NK-92 treated with Interleukin-12 subunit alpha and Interleukin-12 subunit beta, amount 100 ng/mL, for 24 hours (cell line): ENCODE results near the gene ARHGEF10L.

Experiments used
- DNase-seq: peaks from one replicate; lab custom pipeline; 2025; lab: John Stamatoyannopoulos, UW

The ARHGEF10L gene

GRCh38 chr1:17717594-17718535, 178.4 kb downstream of the ARHGEF10L start:
- no peak for DNase-seq

GRCh38 chr1:17719874-17720273, 180.4 kb downstream of the ARHGEF10L start:
- DNase-seq, result no peak

- no peak for DNase-seq
Measured at GRCh38 chr1:17721444-17721843, 181.9 kb downstream of the ARHGEF10L start.

- no peak for DNase-seq
Measured at GRCh38 chr1:17723684-17724083, 184.2 kb downstream of the ARHGEF10L start.

- DNase-seq, result no peak
Measured at GRCh38 chr1:17724150-17724549, 184.7 kb downstream of the ARHGEF10L start.

GRCh38 chr1:17725084-17725719, 185.7 kb downstream of the ARHGEF10L start:
- no peak for DNase-seq

GRCh38 chr1:17725811-17726582, 186.5 kb downstream of the ARHGEF10L start:
- no peak for DNase-seq

GRCh38 chr1:17728123-17728712, 188.7 kb downstream of the ARHGEF10L start:
- no peak for DNase-seq

GRCh38 chr1:17729248-17729647, 189.8 kb downstream of the ARHGEF10L start:
- no peak for DNase-seq

GRCh38 chr1:17729909-17730308, 190.4 kb downstream of the ARHGEF10L start:
- no peak for DNase-seq

- DNase-seq, result no peak
Measured at GRCh38 chr1:17731460-17731859, 192.0 kb downstream of the ARHGEF10L start.

- DNase-seq, result no peak
Measured at GRCh38 chr1:17732475-17732874, 193.0 kb downstream of the ARHGEF10L start.

- no peak for DNase-seq
Measured at GRCh38 chr1:17733661-17734060, 194.2 kb downstream of the ARHGEF10L start.

GRCh38 chr1:17734609-17735008, 195.1 kb downstream of the ARHGEF10L start:
- DNase-seq, result no peak

GRCh38 chr1:17735348-17735747, 195.8 kb downstream of the ARHGEF10L start:
- no peak for DNase-seq

- no peak for DNase-seq
Measured at GRCh38 chr1:17735793-17736192, 196.3 kb downstream of the ARHGEF10L start.

- DNase-seq, result no peak
Measured at GRCh38 chr1:17736625-17737024, 197.1 kb downstream of the ARHGEF10L start.

GRCh38 chr1:17739050-17739449, 199.6 kb downstream of the ARHGEF10L start:
- DNase-seq, result no peak

- DNase-seq, result no peak
Measured at GRCh38 chr1:17741052-17741451, 201.6 kb downstream of the ARHGEF10L start.

- no peak for DNase-seq
Measured at GRCh38 chr1:17742583-17742982, 203.1 kb downstream of the ARHGEF10L start.

GRCh38 chr1:17743008-17743647, 203.6 kb downstream of the ARHGEF10L start:
- no peak for DNase-seq

GRCh38 chr1:17743925-17744324, 204.4 kb downstream of the ARHGEF10L start:
- no peak for DNase-seq
